GM21786 (cell line): ENCODE measurements around the gene CHI3L2.

Experiments used
- ATAC-seq: cut with Tn5 transposase; IDR thresholded peaks from one replicate; pipeline ENCODE4 v1.9.1; 2021; ENCODE audit not compliant: unreplicated experiment

CHI3L2 gene

DNA sequence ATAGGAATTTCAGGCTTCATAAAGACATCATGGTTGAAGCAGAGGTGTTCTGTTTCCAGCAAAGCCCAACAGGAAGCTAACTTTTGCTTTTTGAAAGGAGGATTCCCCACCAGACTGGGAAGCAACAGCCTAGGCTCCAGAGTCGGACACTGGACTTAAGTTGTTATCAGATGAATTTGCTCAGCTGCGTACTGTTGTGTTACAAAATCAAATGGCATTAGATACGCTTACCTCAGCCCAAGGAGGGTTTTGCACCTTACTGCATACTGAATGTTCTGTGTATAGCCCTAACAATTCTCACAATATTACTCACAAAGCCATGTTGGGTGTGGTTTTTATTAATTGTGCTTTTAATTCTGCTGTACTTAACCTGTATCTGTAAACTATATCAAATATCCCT is 62.6 kb downstream of the CHI3L2 start:
- ATAC-seq = no peak

GRCh38 chr1:111290630-111291029 is 63.1 kb downstream of the CHI3L2 start, which contains the start of gene CHIA:
CHIA (plus strand) TSS chr1:111290851; CDS start chr1:111310468, 19,617 bp downstream.
- ATAC-seq = no peak
